ENCODE data around the gene TANGO6.
A peak's percentile ranks its signal among the peaks of the same experiment; 100 is the strongest.
"Not testable (repeated sequence)": the region's sequence is repeated elsewhere in the genome, so short reads cannot be mapped to it uniquely, and the experiment has no call there.

The TANGO6 gene

DNA sequence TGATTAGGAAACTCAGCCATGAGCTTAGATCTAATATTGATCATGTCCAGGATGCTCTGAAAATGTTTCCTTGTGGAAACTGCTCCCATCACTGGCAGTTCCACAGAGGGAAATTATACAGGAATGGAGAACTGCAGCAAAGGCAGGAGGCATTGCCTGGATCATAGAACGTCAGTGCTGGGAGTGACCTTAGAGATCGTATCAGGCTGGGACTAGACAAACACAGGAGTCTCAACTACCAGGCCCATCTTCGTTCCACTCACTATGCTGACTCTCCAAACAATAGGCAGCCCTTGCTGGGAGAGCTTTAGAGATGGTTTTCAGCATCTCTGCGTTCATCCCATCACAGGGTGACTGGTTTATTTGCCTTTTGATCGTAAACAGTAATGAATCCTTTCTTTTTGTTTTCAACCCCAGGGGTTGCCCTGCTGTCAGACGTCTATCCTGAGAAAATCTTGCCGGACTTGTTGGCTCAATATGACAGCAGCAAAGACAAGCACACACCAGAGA, 130.3 kb downstream of the TANGO6 start:
- no peak for DNase-seq

- no peak for DNase-seq
Measured at GRCh38 chr16:68978303-68978954, 135.1 kb downstream of the TANGO6 start.

- DNase-seq: no peak
Measured at GRCh38 chr16:68980695-68981315, 137.5 kb downstream of the TANGO6 start.

GRCh38 chr16:68981971-68982370, 138.6 kb downstream of the TANGO6 start:
- no peak for DNase-seq

DNA sequence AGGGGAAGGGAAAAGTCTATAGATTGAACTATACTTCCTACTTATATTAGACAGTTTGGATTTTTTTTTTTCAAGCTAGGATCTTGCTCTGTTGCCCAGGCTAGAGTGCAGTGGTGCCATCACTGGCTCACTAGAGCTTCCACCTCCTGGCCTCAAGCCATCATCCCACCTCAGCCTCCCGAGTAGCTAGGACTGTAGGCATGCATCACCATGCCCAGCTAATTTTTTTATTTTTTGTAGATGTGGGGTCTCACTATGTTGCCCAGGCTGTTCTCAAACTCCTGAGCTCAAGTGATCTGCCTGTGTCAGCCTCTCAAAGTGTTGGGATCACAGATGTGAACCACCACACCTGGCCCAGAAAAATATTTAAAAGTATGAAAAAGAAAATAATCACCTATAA, 141.1 kb downstream of the TANGO6 start:
- no peak for DNase-seq

DNA sequence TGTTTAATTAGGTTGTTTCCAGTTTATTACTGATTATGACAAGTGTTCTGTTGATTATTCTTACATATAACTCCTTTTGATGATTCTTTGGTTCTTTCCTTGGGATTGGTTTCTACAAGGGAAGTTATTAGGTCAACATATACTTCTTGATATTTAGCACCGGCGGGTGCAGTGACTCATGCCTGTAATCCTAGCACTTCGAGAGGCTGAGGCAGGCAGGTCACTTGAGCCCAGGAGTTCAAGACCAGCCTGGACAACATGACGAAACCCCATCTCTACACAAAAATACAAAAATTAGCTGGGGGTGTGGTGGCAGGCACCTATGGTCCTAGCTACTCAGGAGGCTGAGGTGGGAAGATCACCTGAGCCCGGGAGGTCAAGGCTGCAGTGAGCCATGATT, 141.9 kb downstream of the TANGO6 start:
- DNase-seq: no peak

GRCh38 chr16:68985855-68986254, 142.5 kb downstream of the TANGO6 start:
- DNase-seq: peak in 1 of 3 donors; percentile 1

DNA sequence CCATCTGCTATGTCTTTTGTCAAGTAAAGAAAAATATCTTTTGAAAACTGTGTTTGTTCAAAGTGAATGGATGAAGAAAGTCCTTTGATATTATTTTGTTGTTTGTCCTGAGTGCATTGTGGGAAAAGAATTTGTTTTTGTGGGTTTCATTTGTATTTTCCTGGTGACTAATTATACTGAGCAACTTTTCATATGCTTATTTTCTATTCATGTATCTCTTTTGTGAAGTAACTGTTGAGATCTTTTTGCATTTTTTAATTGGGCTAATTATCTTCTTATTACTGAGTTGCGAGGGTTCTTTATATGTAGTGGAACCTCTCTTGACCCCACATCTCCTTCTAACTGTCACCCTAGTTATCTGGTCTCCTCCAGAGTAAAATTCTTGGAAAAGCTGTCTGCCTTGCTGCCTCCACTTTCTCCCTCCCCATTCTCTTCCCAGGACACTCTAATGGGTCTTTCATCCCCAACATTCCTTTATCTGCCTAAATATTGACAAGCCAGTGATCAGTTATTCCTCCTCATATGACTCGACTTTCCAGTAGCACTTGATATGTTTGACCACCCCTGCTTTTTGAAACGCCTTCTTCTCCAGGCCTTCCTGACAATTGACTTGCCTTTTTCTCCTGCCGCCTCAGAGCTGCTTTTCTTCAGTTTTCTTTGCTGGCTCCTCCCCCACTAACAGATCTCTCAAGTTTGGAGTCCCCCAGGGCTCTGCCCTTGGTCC, 144.6 kb downstream of the TANGO6 start:
- DNase-seq: no peak

DNA sequence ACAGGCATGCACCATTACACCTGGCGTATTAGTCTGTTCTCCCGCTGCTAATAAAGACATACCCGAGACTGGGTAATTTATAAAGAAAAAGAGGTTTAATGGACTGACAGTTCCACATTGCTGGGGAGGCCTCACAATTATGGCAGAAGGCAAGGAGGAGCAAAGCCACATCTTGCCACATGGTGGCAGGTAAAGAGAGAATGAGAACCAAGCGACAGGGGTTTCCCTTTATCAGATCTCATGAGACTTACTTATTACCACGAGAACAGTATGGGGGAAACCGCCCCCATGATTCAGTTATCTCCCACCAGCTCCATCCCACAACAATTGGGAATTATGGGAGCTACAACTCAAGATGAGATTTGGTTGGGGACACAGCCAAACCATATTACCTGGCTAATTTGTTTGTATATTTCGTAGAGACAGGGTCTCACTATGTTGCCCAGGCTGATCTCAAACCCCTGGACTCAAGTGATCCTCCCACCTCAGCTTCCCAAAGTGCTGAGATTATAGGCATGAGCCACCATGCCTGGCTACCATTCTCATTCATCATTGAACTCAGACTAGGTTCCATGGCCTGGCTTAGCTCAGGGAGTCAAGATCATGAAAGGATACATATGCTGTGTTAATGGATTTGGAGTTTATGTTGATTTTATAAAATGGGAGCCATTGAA, 147.0 kb downstream of the TANGO6 start:
- DNase-seq: not testable (repeated sequence)

- DNase-seq: no peak
Measured at GRCh38 chr16:68991075-68991474, 147.7 kb downstream of the TANGO6 start.

- no peak for DNase-seq
Measured at GRCh38 chr16:68992521-68992920, 149.2 kb downstream of the TANGO6 start.

- no peak for DNase-seq
Measured at GRCh38 chr16:68993456-68993855, 150.1 kb downstream of the TANGO6 start.

GRCh38 chr16:68993885-68994284, 150.6 kb downstream of the TANGO6 start:
- no peak for DNase-seq

DNA sequence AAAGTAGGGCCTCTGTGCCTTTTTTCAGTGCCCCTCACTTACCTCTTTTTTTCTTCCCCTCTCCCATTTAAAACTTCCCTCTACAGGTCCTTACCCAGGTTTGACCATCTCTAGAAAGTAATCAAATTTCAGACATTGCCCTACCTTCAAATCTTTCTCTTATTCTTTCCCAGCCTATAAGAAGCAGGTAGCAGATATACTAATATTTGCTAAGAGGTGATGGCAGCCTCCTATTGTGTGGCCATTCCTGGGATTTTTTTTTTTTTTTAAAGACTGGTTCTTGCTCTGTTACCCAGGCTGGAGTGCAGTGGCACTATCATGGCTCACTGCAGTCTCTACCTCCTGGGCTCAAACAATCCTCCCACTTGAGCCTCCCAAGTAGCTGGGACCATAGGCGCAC, 151.0 kb downstream of the TANGO6 start:
- DNase-seq: no peak

- DNase-seq: peak; percentile 8 to 42 (median 23)
Measured at GRCh38 chr16:68995011-68995504, 151.7 kb downstream of the TANGO6 start.

GRCh38 chr16:68997564-68997963, 154.2 kb downstream of the TANGO6 start:
- DNase-seq: no peak

- DNase-seq: no peak
Measured at GRCh38 chr16:68999114-68999513, 155.8 kb downstream of the TANGO6 start.

GRCh38 chr16:69003500-69003899, 160.2 kb downstream of the TANGO6 start:
- DNase-seq: no peak

- no peak for DNase-seq
Measured at GRCh38 chr16:69005641-69006355, 162.5 kb downstream of the TANGO6 start.

DNA sequence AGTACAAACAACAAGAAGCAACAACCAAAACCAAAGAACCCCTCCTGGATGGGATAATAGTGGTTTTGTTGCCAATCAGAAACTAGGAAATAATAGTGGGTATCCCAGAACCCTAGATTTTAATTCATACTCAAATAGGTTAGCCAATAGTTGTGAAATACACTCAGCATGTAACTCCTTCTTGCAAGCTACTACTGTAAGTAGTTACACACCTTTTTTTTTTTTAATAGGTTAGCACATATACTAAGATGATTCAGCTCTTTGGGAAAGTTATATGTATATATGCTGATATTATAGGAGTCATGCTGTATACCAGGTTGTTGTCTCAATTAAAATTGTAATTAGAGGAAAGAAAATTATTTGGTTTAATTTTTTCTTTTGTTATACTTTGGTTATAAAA, 169.6 kb downstream of the TANGO6 start:
- no peak for DNase-seq

DNA sequence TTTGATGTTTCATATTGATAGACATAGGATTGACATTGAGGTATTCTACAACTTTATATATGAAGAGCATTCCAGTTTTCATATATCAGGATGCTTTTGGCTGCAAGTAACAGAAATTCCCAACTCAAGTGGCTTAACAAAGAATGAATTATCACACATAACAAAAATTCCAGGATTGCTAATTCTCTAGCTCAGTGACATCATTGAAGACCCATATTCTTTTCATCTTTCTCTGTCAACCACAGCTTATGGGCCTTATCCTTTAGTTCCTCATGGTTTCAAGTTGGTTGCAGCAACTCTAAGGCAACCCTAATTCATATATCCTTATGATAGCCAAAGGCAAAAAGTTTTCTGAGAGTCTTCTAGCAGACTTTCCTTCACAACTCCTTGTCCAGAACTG, 170.7 kb downstream of the TANGO6 start:
- peak; percentile 28 to 74 (median 47) for DNase-seq

- no peak for DNase-seq
Measured at GRCh38 chr16:69014811-69015210, 171.5 kb downstream of the TANGO6 start.

Measured in suppressor macrophage treated with lipopolysaccharide for 1 hour (primary cell).